ENCODE data around the gene CCDC120. TPM values are rescaled to one million over a fixed set of nuclear protein-coding genes. Genes with fewer than 3 reads are reported as not detected.

The CCDC120 gene
- total and polyA plus RNA-seq, 11 donors = 0.48 to 3.3 (median 1.1) TPM

GRCh38 chrX:49039598-49040375 lies 19.0 kb upstream of the CCDC120 start:
- ATAC-seq (peak in 3 of 4 donors; percentile 6 to 16 (median 6)), DNase-seq (peak; percentile 59 to 76 (median 69))
- H3K4me1 ChIP-seq = peaks cover 0 to 31% (median 13%) of the 10 kb centered on the region in 12 donors
- H3K27me3 ChIP-seq = no peaks in the 10 kb centered on the region
- H3K9me3 ChIP-seq = peaks cover 0 to 8% (median 0%) of the 10 kb centered on the region in 12 donors
- intact Hi-C loops (cut with DNase I) = loop anchor here in 6 of 10 donors (5.0 to 10.0 kb wide), 7 partner anchors 37 to 128 kb away; partner anchors contain the start of genes OTUD5 (in 4 of the 6), GRIPAP1 (in 3 of the 6), KCND1 (in 1 of the 6) and PIM2 (in 1 of the 6)
- peaks cover 0 to 42% (median 34%) of the 10 kb centered on the region in 9 donors for H3K36me3 ChIP-seq
- H3K27ac ChIP-seq = peak overlapping the region in 10 of 12 donors; percentile 50 to 99 (median 80)
- TF ChIP-seq POLR2A (IDR thresholded peaks at IDR 0.05) = no peak
- TF ChIP-seq CTCF (IDR thresholded peaks at IDR 0.05) = no peak
- H3K4me3 ChIP-seq = peak overlapping the region in 8 of 12 donors; percentile 15 to 99 (median 73)
- 17 to 42% (median 26%) methylated on average over 8 to 9 of the region's 9 CpGs for WGBS, 4 donors

GRCh38 chrX:49040376-49040955 lies 18.3 kb upstream of the CCDC120 start:
- Histone ChIP-seq H3K9me3 (peaks cover 0 to 8% (median 0%) of the 10 kb centered on the region in 12 donors), H3K4me3 (peak overlapping the region in 9 of 12 donors; percentile 15 to 99 (median 87)), H3K27ac (peak overlapping the region in 10 of 12 donors; percentile 50 to 99 (median 96)), H3K27me3 (no peaks in the 10 kb centered on the region), H3K4me1 (peaks cover 0 to 31% (median 13%) of the 10 kb centered on the region in 12 donors), H3K36me3 (peaks cover 0 to 41% (median 34%) of the 10 kb centered on the region in 9 donors)
- 27 to 54% (median 34%) methylated on average over 7 of the region's 7 CpGs for WGBS, 4 donors
- DNase-seq = no peak
- intact Hi-C loops (cut with DNase I) = loop anchor here in 5 of 10 donors (5.0 to 10.0 kb wide), 6 partner anchors 38 to 127 kb away; partner anchors contain the start of genes OTUD5 (in 4 of the 5), GRIPAP1 (in 3 of the 5) and PIM2 (in 1 of the 5)
- TF ChIP-seq CTCF (IDR thresholded peaks at IDR 0.05) (no peak), POLR2A (IDR thresholded peaks at IDR 0.05) (no peak)
- ATAC-seq = no peak

- ATAC-seq = no peak
Measured at GRCh38 chrX:49041744-49042580, 16.8 kb upstream of the CCDC120 start.

More at GRCh38 chrX:49041744-49042580, 16.8 kb upstream of the CCDC120 start:
- peak overlapping the region; percentile 89 to 99 (median 96) for H3K27ac ChIP-seq
- DNase-seq = peak in 2 of 5 donors; percentile 19 to 29
- peak overlapping the region; percentile 62 to 99 (median 85) for H3K4me3 ChIP-seq
- WGBS, 4 donors = 9 to 29% (median 20%) methylated on average over 10 of the region's 10 CpGs
- peaks cover 0 to 31% (median 13%) of the 10 kb centered on the region in 12 donors for H3K4me1 ChIP-seq
- intact Hi-C loops (cut with DNase I) = loop anchor here in 6 of 10 donors (1.0 to 10.0 kb wide), 7 partner anchors 40 to 125 kb away; partner anchors contain the start of genes OTUD5 (in 4 of the 6), GRIPAP1 (in 3 of the 6) and PIM2 (in 1 of the 6)
- TF ChIP-seq CTCF (IDR thresholded peaks at IDR 0.05) = no peak
- no peak for TF ChIP-seq POLR2A (IDR thresholded peaks at IDR 0.05)
- peaks cover 0 to 26% (median 24%) of the 10 kb centered on the region in 9 donors for H3K36me3 ChIP-seq
- H3K9me3 ChIP-seq = peaks cover 0 to 8% (median 0%) of the 10 kb centered on the region in 12 donors
- no peaks in the 10 kb centered on the region for H3K27me3 ChIP-seq
